IMR-90 (cell line): Measurements from ENCODE around the gene NEK6. TPM values are rescaled to one million over a fixed set of nuclear protein-coding genes. Genes with fewer than 3 reads are reported as not detected.

ENCODE experiments used
- ATAC-seq: fragments of 200-7000 bp; cut with Tn5 transposase; 2 replicates; pipeline ENCODE4 v1.9.1; 2020; ENCODE audit warnings: low read depth, mild to moderate bottlenecking, moderate library complexity
- BruUV-seq: library from RNA; stranded (reverse); fragments of 400-500 nt; replicated peaks from 2 replicates; lab custom pipeline; 2021; lab: Mats Ljungman, UMichigan
- CTCF ChIA-PET: fragments of 300-600 bp; formaldehyde crosslinking; extraction: SDS; loops from one replicate; lab custom pipeline; 2021; ENCODE audit warnings: antibody characterized with exemption; lab: Yijun Ruan, JAX
- POLR2A ChIA-PET: fragments of 300-600 bp; sonication (Branson Sonifier 250); formaldehyde crosslinking; loops from one replicate; lab custom pipeline; 2022; ENCODE audit warnings: antibody characterized with exemption; ENCODE audit not compliant: unreplicated experiment; lab: Charles Lee
- DNase-seq: peaks from one replicate; pipeline ENCODE4 v3.0.0; 2013
- H2AFZ ChIP-seq: replicated peaks from 2 replicates; pipeline ENCODE3; 2013; ENCODE audit warnings: low read length, mild to moderate bottlenecking; ENCODE audit not compliant: poor library complexity
- H2AK5ac ChIP-seq: 2 replicates; pipeline ENCODE4 v1.6.1; 2013; ENCODE audit warnings: low read depth, low read length, inconsistent platforms
- H2AK9ac ChIP-seq: replicated peaks from 2 replicates; pipeline ENCODE3; 2013; ENCODE audit warnings: mild to moderate bottlenecking, low read depth, low read length, moderate library complexity; ENCODE audit not compliant: poor library complexity
- H2BK120ac ChIP-seq: 2 replicates; pipeline ENCODE4 v1.6.1; 2013; ENCODE audit warnings: low read depth, low read length, inconsistent platforms
- H2BK15ac ChIP-seq: 3 replicates; pipeline ENCODE4 v1.6.1; 2013; ENCODE audit warnings: low read depth, low read length, inconsistent platforms
- H2BK20ac ChIP-seq: 2 replicates; pipeline ENCODE4 v1.6.1; 2013; ENCODE audit warnings: low read depth, mild to moderate bottlenecking, inconsistent platforms, low read length, moderate library complexity
- H2BK5ac ChIP-seq: 2 replicates; pipeline ENCODE4 v1.6.1; 2013; ENCODE audit warnings: mild to moderate bottlenecking, low read depth, low read length, inconsistent platforms; ENCODE audit not compliant: poor library complexity, severe bottlenecking
- H3K14ac ChIP-seq: replicated peaks from 2 replicates; pipeline ENCODE4 v1.6.1; 2013; ENCODE audit warnings: low read depth, low read length, inconsistent platforms
- H3K18ac ChIP-seq: 2 replicates; pipeline ENCODE4 v1.6.1; 2013; ENCODE audit warnings: low read depth, low read length, control low read depth
- H3K23ac ChIP-seq: 2 replicates; pipeline ENCODE4 v1.6.1; 2013; ENCODE audit warnings: low read depth, low read length, inconsistent platforms
- H3K27ac ChIP-seq: 2 replicates; pipeline ENCODE4 v1.5.1; 2013; ENCODE audit warnings: mild to moderate bottlenecking, control low read depth, low read length; ENCODE audit not compliant: insufficient read depth
- H3K27me3 ChIP-seq: 2 replicates; pipeline ENCODE4 v1.6.1; 2013; ENCODE audit warnings: low read length; ENCODE audit not compliant: control insufficient read depth, insufficient read depth
- H3K36me3 ChIP-seq: 2 replicates; pipeline ENCODE4 v1.6.1; 2013; ENCODE audit warnings: low read length, mixed read lengths; ENCODE audit not compliant: control insufficient read depth, insufficient read depth
- H3K4ac ChIP-seq: 2 replicates; pipeline ENCODE4 v1.6.1; 2013; ENCODE audit warnings: low read depth, low read length, inconsistent platforms
- H3K4me1 ChIP-seq: 2 replicates; pipeline ENCODE4 v1.6.1; 2013; ENCODE audit warnings: low read length, mixed read lengths; ENCODE audit not compliant: control insufficient read depth, insufficient read depth
- H3K4me2 ChIP-seq: 2 replicates; pipeline ENCODE4 v1.6.1; 2013; ENCODE audit warnings: low read depth, mild to moderate bottlenecking, control low read depth, low read length, moderate library complexity
- H3K4me3 ChIP-seq: 2 replicates; pipeline ENCODE4 v1.5.1; 2013; ENCODE audit warnings: low read depth, mild to moderate bottlenecking, control low read depth, low read length, moderate library complexity; ENCODE audit not compliant: insufficient read depth
- H3K56ac ChIP-seq: 2 replicates; pipeline ENCODE4 v1.6.1; 2013; ENCODE audit warnings: low read length, inconsistent platforms; ENCODE audit not compliant: insufficient read depth; ENCODE audit errors: extremely low read depth
- H3K79me1 ChIP-seq, 2 experiments: 2 replicates each; pipeline ENCODE4 v1.6.1; 2013; ENCODE audit warnings: low read length in 2 of 2, inconsistent platforms in 1 of 2, low read depth in 1 of 2
- H3K9ac ChIP-seq: 2 replicates; pipeline ENCODE4 v1.6.1; 2013; ENCODE audit warnings: low read depth, low read length, control low read depth
- H3K9me1 ChIP-seq: 2 replicates; pipeline ENCODE4 v1.6.1; 2013; ENCODE audit warnings: low read length, inconsistent platforms; ENCODE audit not compliant: insufficient read depth
- H3K9me3 ChIP-seq: 2 replicates; pipeline ENCODE4 v1.6.1; 2013; ENCODE audit warnings: low read length; ENCODE audit not compliant: control insufficient read depth, insufficient read depth
- H4K20me1 ChIP-seq: 2 replicates; pipeline ENCODE4 v1.6.1; 2013; ENCODE audit warnings: low read length, inconsistent platforms; ENCODE audit not compliant: insufficient read depth
- H4K5ac ChIP-seq: 2 replicates; pipeline ENCODE4 v1.6.1; 2013; ENCODE audit warnings: mild to moderate bottlenecking, low read depth, low read length, control low read depth
- H4K8ac ChIP-seq, 2 experiments: 2 replicates each; pipeline ENCODE4 v1.6.1; 2013; ENCODE audit warnings: low read depth in 2 of 2, low read length in 2 of 2, control low read depth in 1 of 2, inconsistent platforms in 1 of 2
- H4K91ac ChIP-seq: 2 replicates; pipeline ENCODE4 v1.6.1; 2013; ENCODE audit warnings: low read depth, low read length, inconsistent platforms; ENCODE audit not compliant: insufficient read depth
- BHLHE40 ChIP-seq: fragments of 150-350 bp; IDR thresholded peaks from 2 replicates; pipeline ENCODE4 v1.6.1; 2016; ENCODE audit warnings: mild to moderate bottlenecking, low read depth, low read length
- MAZ ChIP-seq: IDR thresholded peaks from 2 replicates; pipeline ENCODE4 v1.6.1; 2012; ENCODE audit warnings: low read depth, mild to moderate bottlenecking, low read length, improper control_type of control experiment, moderate library complexity, borderline replicate concordance
- POLR2A ChIP-seq: IDR thresholded peaks from 2 replicates; pipeline ENCODE4 v1.6.1; 2012; ENCODE audit warnings: mild to moderate bottlenecking, low read depth, low read length
- RAD21 ChIP-seq: IDR thresholded peaks from 2 replicates; pipeline ENCODE4 v1.6.1; 2012; ENCODE audit warnings: low read length, improper control_type of control experiment
- RCOR1 ChIP-seq: IDR thresholded peaks from 2 replicates; pipeline ENCODE4 v1.6.1; 2012; ENCODE audit warnings: mild to moderate bottlenecking, low read length, improper control_type of control experiment; ENCODE audit not compliant: insufficient replicate concordance
- RFX5 ChIP-seq: IDR thresholded peaks from 2 replicates; pipeline ENCODE4 v1.8.0; 2012; ENCODE audit warnings: low read depth, mild to moderate bottlenecking, low read length, moderate library complexity
- WGBS, 2 experiments: methylation state at CpG; one replicate each; pipeline versions ENCODE4 v1.1.5 to v1.1.7; 2013; ENCODE audit warnings: missing lambda C conversion rate in 2 of 2; ENCODE audit not compliant: insufficient read length in 1 of 2; ENCODE audit errors: extremely low coverage in 2 of 2; 5-methylcytosine and 5-hydroxymethylcytosine counted together
- dilution Hi-C: fragments of 300-500 bp; cut with HindIII; formaldehyde crosslinking; loops from one replicate; pipeline ENCODE4 v1.14.3; 2018; ENCODE audit warnings: low sequenced_read_pairs; ENCODE audit not compliant: unreplicated experiment
- in situ Hi-C: fragments of 300-500 bp; cut with MboI; formaldehyde crosslinking; loops from 3 replicates; pipeline ENCODE4 v1.14.3; 2019; ENCODE audit warnings: low sequenced_read_pairs, inconsistent platforms, mixed read lengths
- intact Hi-C: fragments of 100-400 bp; cut with micrococcal nuclease; formaldehyde crosslinking; loops from 2 replicates; pipeline ENCODE4 v1.10.0; 2022
- polyA plus RNA-seq, 3 experiments: library from polyadenylated mRNA; depleted of rRNA; stranded (reverse); fragments of >200 nt; gene quantifications; 2 replicates each; pipeline ENCODE4 v1.2.3, GENCODE V29; 2012; ENCODE audit warnings: low replicate concordance in 1 of 3
- total RNA-seq: library from RNA; depleted of rRNA; stranded (reverse); fragments of >200 nt; gene quantifications from 2 replicates; pipeline ENCODE4 v1.2.3, GENCODE V29; 2012

The NEK6 gene
- total and polyA plus RNA-seq, 2 of the 4 experiments (the other 2 are of a cell fraction): 79.9 to 112 TPM

- Histone ChIP-seq H2AK9ac (peak overlapping the region; percentile 47), H2BK5ac (peak overlapping the region; percentile 89), H3K4me1 (peaks cover 74% of the 10 kb centered on the region), H4K5ac (peak overlapping the region; percentile 18; the same call in 1 of the 2 replicates), H3K9me1 (peaks cover 61% of the 10 kb centered on the region), H2AK5ac (peak overlapping the region; percentile 65), H3K4me3 (no peak overlapping the region), H4K8ac (peak overlapping the region; percentile 44 to 74; a peak in 3 of 4 replicates), H3K79me1 (peaks cover 0 to 84% of the 10 kb centered on the region in 2 experiments; a peak in 3 of 4 replicates), H3K9ac (peak overlapping the region; percentile 27), H3K18ac (peak overlapping the region; percentile 1; the same call in 1 of the 2 replicates), H3K14ac (peak overlapping the region; percentile 82), H2BK120ac (peak overlapping the region; percentile 86; the same call in 1 of the 2 replicates), H4K20me1 (peaks cover 96% of the 10 kb centered on the region), H3K4me2 (peak overlapping the region; percentile 2; the same call in 1 of the 2 replicates), H3K56ac (no peak overlapping the region; the same call in none of the 2 replicates), H4K91ac (peak overlapping the region; percentile 75), H3K27ac (peak overlapping the region; percentile 78), H3K23ac (peak overlapping the region; percentile 25), H3K27me3 (no peaks in the 10 kb centered on the region), H3K4ac (peak overlapping the region; percentile 90), H2BK15ac (peak overlapping the region; percentile 3; the same call in 1 of the 3 replicates), H3K36me3 (peaks cover 36% of the 10 kb centered on the region), H2AFZ (peak overlapping the region; percentile 0), H3K9me3 (no peaks in the 10 kb centered on the region), H2BK20ac (no peak overlapping the region)
- ChIA-PET POLR2A (interaction anchor here (0.6 kb wide), 1 partner anchor 20 kb away, joined by 3 read pairs; no protein-coding TSS in a partner anchor), CTCF (interaction anchor here (0.5 kb wide), 1 partner anchor 838 kb away, joined by 3 read pairs; no protein-coding TSS in a partner anchor)
- BruUV-seq: no TSS peak
- in situ Hi-C loops: no loop called here
- TF ChIP-seq BHLHE40: no peak
- no peak for TF ChIP-seq RFX5
- 0 out of 2 replicates have a peak, but pooled peaks have one; percentile 19 for TF ChIP-seq RAD21
- TF ChIP-seq MAZ: no peak
- TF ChIP-seq POLR2A: 0 out of 2 replicates have a peak, but pooled peaks have one; percentile 41
- peak; percentile 60 for TF ChIP-seq RCOR1
- ATAC-seq: peak; percentile 48
- WGBS, 2 experiments: 100% methylated on average over 1 of the region's 13 CpGs; no CpG with 5 or more reads in 1 of the 2 experiments
- DNase-seq: peak; percentile 67
- dilution Hi-C loops: no loop called here
- intact Hi-C loops: no loop called here
These were observed 8.5 kb downstream of the NEK6 start for GRCh38 chr9:124266139-124266825.
